IPS-18a (cell line): ENCODE measurements around the gene ZSWIM6.

ENCODE experiments used
- H3K27ac ChIP-seq: one replicate; pipeline ENCODE4 v1.5.1; 2013; ENCODE audit warnings: low read length
- H3K27me3 ChIP-seq: one replicate; pipeline ENCODE4 v1.6.1; 2013; ENCODE audit warnings: mild to moderate bottlenecking, low read length; ENCODE audit not compliant: control insufficient read depth, insufficient read depth
- H3K36me3 ChIP-seq: one replicate; pipeline ENCODE4 v1.6.1; 2013; ENCODE audit warnings: low read depth, low read length; ENCODE audit not compliant: control insufficient read depth
- H3K4me1 ChIP-seq: one replicate; pipeline ENCODE4 v1.6.1; 2013; ENCODE audit warnings: low read depth, low read length; ENCODE audit not compliant: control insufficient read depth
- H3K4me3 ChIP-seq: one replicate; pipeline ENCODE4 v1.5.1; 2013; ENCODE audit warnings: low read length
- H3K9ac ChIP-seq: one replicate; pipeline ENCODE4 v1.6.1; 2013; ENCODE audit warnings: mild to moderate bottlenecking, low read length, moderate library complexity
- H3K9me3 ChIP-seq: one replicate; pipeline ENCODE4 v1.6.1; 2013; ENCODE audit warnings: low read depth, low read length; ENCODE audit not compliant: control insufficient read depth

ZSWIM6 gene

GRCh38 chr5:61331407-61332357 lies at the start of gene ZSWIM6:
ZSWIM6 (plus strand) TSS chr5:61332258; CDS start chr5:61332273, 15 bp downstream.
- Histone ChIP-seq H3K4me1 (peaks cover 36% of the 10 kb centered on the region), H3K27me3 (peaks cover 70% of the 10 kb centered on the region), H3K9ac (peak within 1 kb of the TSS; percentile 66), H3K9me3 (no peaks in the 10 kb centered on the region), H3K36me3 (no peaks in the 10 kb centered on the region), H3K27ac (no peak within 1 kb of the TSS), H3K4me3 (peak within 1 kb of the TSS; percentile 82)

GRCh38 chr5:61283471-61283870 lies 48.6 kb upstream of the ZSWIM6 start:
- no peak overlapping the region for H3K27ac ChIP-seq
- H3K9ac ChIP-seq = no peak overlapping the region
- H3K9me3 ChIP-seq = no peaks in the 10 kb centered on the region
- no peaks in the 10 kb centered on the region for H3K4me1 ChIP-seq
- H3K36me3 ChIP-seq = no peaks in the 10 kb centered on the region
- H3K27me3 ChIP-seq = no peaks in the 10 kb centered on the region
- H3K4me3 ChIP-seq = no peak overlapping the region

- no peaks in the 10 kb centered on the region for H3K4me1 ChIP-seq
- no peak overlapping the region for H3K27ac ChIP-seq
- H3K27me3 ChIP-seq = no peaks in the 10 kb centered on the region
- no peak overlapping the region for H3K4me3 ChIP-seq
- no peaks in the 10 kb centered on the region for H3K36me3 ChIP-seq
- no peaks in the 10 kb centered on the region for H3K9me3 ChIP-seq
- H3K9ac ChIP-seq = no peak overlapping the region
Measured at GRCh38 chr5:61285531-61285930, 46.5 kb upstream of the ZSWIM6 start.

GRCh38 chr5:61286446-61287132 lies 45.5 kb upstream of the ZSWIM6 start:
- Histone ChIP-seq H3K27ac (no peak overlapping the region), H3K4me1 (no peaks in the 10 kb centered on the region), H3K4me3 (no peak overlapping the region), H3K9ac (no peak overlapping the region), H3K27me3 (no peaks in the 10 kb centered on the region), H3K9me3 (no peaks in the 10 kb centered on the region), H3K36me3 (no peaks in the 10 kb centered on the region)

GRCh38 chr5:61287474-61287873 lies 44.6 kb upstream of the ZSWIM6 start:
- Histone ChIP-seq H3K4me3 (no peak overlapping the region), H3K36me3 (no peaks in the 10 kb centered on the region), H3K27me3 (no peaks in the 10 kb centered on the region), H3K27ac (no peak overlapping the region), H3K9me3 (no peaks in the 10 kb centered on the region), H3K9ac (no peak overlapping the region), H3K4me1 (no peaks in the 10 kb centered on the region)

GRCh38 chr5:61289241-61289640 lies 42.8 kb upstream of the ZSWIM6 start:
- Histone ChIP-seq H3K4me3 (no peak overlapping the region), H3K27me3 (no peaks in the 10 kb centered on the region), H3K4me1 (no peaks in the 10 kb centered on the region), H3K9ac (no peak overlapping the region), H3K9me3 (no peaks in the 10 kb centered on the region), H3K36me3 (no peaks in the 10 kb centered on the region), H3K27ac (no peak overlapping the region)

- Histone ChIP-seq H3K27me3 (no peaks in the 10 kb centered on the region), H3K36me3 (no peaks in the 10 kb centered on the region), H3K9ac (no peak overlapping the region), H3K4me3 (no peak overlapping the region), H3K27ac (no peak overlapping the region), H3K4me1 (no peaks in the 10 kb centered on the region), H3K9me3 (no peaks in the 10 kb centered on the region)
Measured at GRCh38 chr5:61289669-61290306, 42.3 kb upstream of the ZSWIM6 start.

GRCh38 chr5:61290791-61291210 lies 41.3 kb upstream of the ZSWIM6 start:
- H3K4me1 ChIP-seq = no peaks in the 10 kb centered on the region
- no peaks in the 10 kb centered on the region for H3K36me3 ChIP-seq
- H3K27me3 ChIP-seq = no peaks in the 10 kb centered on the region
- H3K9me3 ChIP-seq = no peaks in the 10 kb centered on the region
- H3K4me3 ChIP-seq = no peak overlapping the region
- no peak overlapping the region for H3K9ac ChIP-seq
- no peak overlapping the region for H3K27ac ChIP-seq

GRCh38 chr5:61292062-61292657 lies 39.9 kb upstream of the ZSWIM6 start:
- no peak overlapping the region for H3K27ac ChIP-seq
- no peaks in the 10 kb centered on the region for H3K9me3 ChIP-seq
- no peaks in the 10 kb centered on the region for H3K4me1 ChIP-seq
- no peak overlapping the region for H3K4me3 ChIP-seq
- H3K27me3 ChIP-seq = no peaks in the 10 kb centered on the region
- no peaks in the 10 kb centered on the region for H3K36me3 ChIP-seq
- H3K9ac ChIP-seq = no peak overlapping the region

GRCh38 chr5:61293071-61293470 lies 39.0 kb upstream of the ZSWIM6 start:
- no peak overlapping the region for H3K27ac ChIP-seq

GRCh38 chr5:61293873-61294272 lies 38.2 kb upstream of the ZSWIM6 start:
- no peak overlapping the region for H3K27ac ChIP-seq
- no peaks in the 10 kb centered on the region for H3K9me3 ChIP-seq
- no peaks in the 10 kb centered on the region for H3K4me1 ChIP-seq
- H3K9ac ChIP-seq = no peak overlapping the region
- H3K27me3 ChIP-seq = no peaks in the 10 kb centered on the region
- no peak overlapping the region for H3K4me3 ChIP-seq
- H3K36me3 ChIP-seq = no peaks in the 10 kb centered on the region

More at GRCh38 chr5:61293071-61293470, 39.0 kb upstream of the ZSWIM6 start:
- no peak overlapping the region for H3K4me3 ChIP-seq
- H3K9me3 ChIP-seq = no peaks in the 10 kb centered on the region
- H3K36me3 ChIP-seq = no peaks in the 10 kb centered on the region
- no peaks in the 10 kb centered on the region for H3K27me3 ChIP-seq
- no peaks in the 10 kb centered on the region for H3K4me1 ChIP-seq
- no peak overlapping the region for H3K9ac ChIP-seq
